HL-60/S4 (cell line): Measurements from ENCODE around the gene ADAT2.

Experiments
- in situ Hi-C: fragments of 300-500 bp; cut with MboI; formaldehyde crosslinking; loops from 2 replicates; pipeline ENCODE4 v1.14.3; 2022; ENCODE audit warnings: low sequenced_read_pairs

ADAT2 gene

DNA sequence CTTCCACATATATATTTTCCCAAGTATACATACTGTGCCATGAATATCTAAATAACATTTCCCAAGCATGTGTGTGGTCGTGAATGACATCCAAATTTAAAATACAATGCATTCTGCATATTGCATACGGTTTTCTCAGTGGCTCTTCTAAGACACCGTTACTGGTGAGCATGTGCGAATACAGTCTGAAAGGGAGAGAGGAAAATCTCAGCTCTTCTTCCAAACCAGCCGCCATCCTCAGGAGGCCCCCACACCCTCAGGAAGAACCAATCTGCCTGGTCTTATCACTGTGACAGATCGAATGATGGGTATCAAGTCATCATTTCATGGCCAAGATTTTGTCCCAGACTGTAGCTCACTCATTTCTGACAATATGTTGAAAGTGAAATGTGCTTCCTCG is 50.7 kb downstream of the ADAT2 start:
- in situ Hi-C loops, result loop anchor here (25.0 kb wide), 1 partner anchor 712 kb away; no protein-coding TSS in a partner anchor

DNA sequence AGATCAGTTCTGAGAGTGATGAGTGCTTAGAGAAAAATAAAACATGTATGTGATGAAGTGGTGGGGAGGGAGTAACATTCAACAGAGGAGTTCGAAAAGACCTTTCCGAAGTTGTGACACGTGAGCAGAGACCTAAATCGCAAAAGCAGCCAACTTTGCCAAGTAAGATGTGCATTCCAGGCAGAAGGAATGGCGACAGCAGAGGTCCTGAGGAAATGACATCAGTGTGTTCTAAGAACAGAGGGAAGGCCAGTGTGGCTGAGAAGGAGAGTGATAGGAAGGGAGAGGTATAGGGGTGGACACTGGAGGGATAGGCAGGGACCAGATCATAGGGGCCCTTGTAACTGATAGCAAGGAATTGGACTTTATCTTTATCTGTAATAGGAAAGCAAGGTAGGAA is 51.3 kb downstream of the ADAT2 start:
- in situ Hi-C loops, result no loop called here

DNA sequence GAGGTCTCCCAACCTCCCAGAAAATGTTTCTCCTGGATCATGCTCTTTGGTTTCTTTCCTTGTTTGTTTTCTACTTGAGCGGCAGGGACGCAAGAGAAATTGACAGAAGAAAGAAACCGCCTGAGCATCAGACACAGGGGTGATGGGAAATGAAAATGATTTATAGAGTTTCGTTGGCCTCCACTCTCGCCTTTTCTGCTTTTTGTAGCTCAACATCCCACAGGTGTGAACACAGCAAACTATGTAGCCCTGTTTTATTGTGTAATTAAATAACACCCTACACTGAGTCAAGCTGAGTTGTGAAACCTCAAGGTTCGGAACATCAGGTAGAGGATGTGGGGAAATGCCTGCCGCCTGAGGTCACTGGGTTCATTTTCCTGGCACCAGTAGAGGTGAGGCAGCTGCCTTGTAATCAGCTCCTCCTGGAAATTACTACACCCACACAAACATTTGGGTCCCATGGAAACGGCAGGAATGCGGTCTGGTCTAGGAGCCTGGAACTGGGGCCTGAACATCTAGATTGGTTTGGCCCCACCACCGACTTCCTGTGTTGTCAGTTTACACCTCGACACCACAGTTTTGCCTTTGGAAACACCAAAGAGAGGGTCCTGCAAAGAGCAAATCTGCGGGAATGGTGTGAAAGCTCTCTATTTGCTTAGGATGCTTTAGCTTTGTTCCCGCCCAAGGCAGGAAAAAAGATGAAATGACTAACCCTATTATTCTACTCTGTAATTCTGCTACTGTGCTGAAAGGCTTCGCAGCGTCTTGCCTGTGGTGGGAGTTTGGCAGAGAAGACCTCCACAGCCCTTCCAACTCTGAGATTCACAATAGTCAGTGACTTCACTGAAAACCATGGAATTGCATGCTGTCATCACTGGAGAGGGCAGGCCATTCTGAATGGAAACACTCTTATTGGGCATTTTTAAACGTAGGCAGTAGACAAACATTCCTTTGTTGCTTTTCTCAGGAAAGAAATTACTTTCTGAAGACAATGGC is 53.0 kb downstream of the ADAT2 start:
- in situ Hi-C loops, result no loop called here

DNA sequence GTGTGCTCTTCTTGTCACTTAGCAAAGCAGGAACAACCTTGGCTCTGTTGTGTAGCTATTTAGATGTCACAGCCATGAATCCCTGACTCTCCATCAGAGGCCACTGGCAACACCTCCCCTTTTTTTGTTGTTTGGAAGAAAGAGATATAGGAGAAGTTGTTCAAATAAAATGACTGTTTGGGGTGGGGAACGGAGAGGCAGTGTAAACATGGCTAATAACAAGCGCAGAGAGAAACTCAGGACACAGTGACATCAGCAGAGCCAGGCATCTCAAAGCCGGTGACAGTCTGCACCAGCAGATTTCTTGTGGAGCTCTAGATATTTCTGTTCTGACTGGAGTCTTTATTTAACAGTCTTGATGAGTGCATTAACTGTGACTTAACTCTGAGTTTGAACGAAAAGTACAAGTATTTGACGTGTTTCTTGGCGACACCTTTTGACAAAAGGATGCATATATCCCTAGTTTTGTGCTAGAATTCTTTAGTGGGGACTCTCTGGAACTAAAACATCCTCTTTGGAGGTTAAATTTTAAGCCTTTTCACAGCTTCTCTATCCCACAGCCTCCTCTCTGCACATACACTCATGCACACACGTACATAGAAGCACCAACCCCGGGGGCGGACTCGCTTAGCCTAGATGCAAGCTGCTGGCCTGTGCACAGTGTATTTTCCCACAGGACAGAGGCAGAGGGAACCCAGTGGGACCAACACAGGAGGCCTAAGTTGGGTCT is 53.8 kb downstream of the ADAT2 start:
- in situ Hi-C loops, result no loop called here

DNA sequence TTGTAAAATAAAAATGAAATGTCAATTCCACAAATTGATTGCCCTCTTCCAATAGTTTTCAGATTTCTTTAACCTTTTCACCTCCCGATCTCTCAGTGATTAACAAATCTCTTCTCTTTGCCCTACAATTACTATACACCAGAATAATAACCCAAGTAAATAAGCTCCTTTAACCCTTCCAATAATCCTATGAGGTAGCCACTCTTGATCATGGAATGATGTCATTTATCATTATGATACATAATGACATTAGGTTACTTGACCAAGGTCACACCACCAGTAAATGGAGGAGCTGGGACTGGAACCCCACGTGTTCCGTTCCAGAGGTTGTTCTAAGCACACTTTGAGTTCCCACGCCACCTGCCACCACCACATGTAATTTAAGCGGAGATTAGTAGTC is 54.8 kb downstream of the ADAT2 start:
- in situ Hi-C loops, result no loop called here

DNA sequence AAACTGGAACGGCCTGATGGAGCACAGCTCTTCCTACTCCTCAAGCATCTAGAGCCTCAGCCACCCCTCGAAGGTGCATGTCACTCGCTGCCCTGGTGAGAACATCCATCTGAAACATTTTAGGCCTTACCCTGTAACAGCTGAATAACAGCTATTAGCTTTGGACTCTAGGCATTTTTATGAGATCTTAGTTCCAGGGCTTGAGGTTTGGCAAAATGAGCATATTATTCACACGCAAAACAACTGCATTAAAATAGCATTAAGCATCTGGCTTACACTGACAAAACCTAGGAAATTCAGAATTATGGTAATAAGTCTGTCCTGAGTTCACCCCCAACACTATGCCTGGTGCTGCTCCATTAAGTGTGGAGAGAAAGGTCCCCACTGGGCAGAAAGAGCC is 56.1 kb downstream of the ADAT2 start:
- in situ Hi-C loops, result no loop called here

DNA sequence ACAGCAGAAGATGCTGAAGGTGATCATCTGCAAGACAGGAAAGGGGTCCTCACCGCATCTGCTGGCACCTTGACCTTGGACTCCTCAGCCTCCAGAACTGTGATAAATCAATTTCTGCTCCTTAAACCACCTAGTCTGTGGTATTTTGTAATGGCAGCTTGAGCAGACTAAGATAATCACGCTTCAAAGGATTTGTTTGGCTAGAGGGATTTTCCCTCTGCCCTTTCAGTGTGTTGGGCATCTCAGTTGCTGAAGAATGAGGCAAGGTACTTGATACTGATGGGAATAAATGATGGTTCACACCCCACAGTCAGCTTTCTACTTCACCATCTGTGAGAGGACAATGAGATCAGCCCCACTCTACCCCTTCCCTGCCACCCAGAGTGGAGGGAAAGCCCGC is 60.2 kb downstream of the ADAT2 start:
- in situ Hi-C loops, result no loop called here

DNA sequence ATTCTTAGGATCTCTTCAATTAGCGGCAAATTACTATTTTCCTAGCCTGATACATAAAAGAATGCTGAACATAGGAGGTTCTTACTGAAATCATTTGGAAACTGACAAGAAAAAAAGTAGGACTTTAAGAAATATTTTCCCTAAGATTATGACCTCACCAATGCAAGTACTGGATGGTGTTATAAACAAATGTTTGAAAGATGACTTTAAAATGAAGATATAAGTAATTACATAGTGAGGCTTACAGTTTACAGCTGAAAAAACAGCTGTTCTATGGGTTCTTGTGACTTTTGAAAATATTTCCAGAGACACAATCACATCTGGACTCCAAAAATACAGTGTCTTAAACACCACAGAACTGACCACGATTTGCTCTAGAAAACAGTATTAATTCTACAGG is 64.9 kb downstream of the ADAT2 start:
- in situ Hi-C loops, result no loop called here

DNA sequence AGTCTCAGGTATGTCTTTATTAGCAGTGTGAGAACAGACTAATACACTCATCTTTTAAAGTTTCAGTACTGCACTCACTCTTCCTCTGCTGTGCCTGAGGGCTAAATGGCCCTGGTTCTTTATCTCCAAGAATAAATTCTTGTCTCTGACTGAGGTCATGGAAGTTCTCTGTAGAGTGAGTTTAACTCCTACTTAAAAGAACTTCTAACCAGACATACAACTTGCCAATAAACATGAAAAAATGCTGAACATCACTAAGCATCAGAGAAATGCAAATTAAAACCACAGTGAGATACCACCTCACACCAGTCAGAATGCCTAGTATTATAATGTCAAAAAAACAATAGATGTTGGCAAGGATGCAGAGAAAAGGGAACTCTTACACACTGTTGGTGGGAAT is 73.6 kb downstream of the ADAT2 start:
- in situ Hi-C loops, result no loop called here

DNA sequence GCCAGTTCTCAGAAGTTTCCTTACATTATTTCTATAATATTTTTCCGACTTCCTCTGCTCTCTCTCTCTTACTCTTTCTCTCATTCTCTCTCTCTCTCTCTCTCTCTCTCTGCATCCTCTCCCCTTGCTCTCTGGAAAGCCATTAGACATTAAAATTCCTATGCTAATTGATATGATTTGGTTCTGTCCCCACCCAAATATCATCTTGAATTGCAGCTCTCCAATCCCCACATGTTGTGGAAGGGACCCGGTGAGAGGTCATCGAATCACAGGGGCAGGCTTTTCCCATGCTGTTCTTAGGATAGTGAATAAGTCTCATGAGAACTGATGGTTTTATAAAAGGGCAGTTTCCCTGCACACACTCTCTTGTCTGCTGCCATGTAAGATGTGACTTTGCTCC is 74.1 kb downstream of the ADAT2 start:
- in situ Hi-C loops, result no loop called here

DNA sequence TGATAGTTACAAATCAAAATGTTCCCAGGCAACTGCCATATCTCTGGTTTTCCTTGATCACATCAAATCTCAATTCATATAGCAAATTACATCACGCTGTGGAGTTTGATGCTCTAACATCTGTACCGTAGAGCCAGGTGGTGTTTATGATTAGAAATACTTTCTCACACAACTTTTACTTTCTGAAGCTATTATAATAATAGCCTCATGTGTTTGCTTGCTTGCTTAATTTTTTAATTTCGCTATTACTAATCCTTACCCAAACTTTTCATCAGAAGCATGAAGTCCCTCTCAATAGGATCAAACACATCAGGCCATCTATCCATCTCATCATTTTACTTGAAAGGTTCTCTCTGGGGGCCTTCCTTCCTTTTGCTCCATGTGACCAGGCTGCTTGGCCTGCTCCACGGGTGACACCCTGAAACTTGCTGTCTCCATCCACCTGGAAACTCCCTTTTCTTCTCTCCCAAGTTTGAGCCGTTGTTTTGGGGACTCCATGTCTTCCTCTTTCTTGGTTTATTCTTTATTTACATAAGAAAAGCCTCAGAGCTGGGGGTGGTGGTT is 75.4 kb downstream of the ADAT2 start:
- in situ Hi-C loops, result no loop called here

DNA sequence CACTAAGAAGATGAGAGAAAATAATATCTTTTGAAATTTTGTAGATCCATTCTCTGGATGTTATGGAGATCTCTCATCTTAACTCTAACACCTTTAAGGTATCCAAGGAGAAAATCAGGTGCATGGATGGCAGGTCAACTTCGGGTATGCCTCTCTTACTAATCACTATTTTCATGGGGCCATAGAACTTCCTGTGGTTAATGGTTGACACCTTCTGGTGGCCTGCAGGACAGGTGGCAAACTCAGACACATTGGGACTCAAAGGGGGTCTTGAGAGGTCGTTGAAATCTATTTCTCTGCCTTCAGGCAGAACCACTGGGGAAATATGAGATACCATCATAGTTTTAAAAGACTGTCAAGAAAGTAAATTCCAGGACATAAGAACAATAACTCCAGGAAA is 76.5 kb downstream of the ADAT2 start:
- in situ Hi-C loops, result no loop called here
